Body of pancreas (tissue), 4 donors: ENCODE results near the gene NEURL1. TPM values are rescaled to one million over a fixed set of nuclear protein-coding genes. Genes with fewer than 3 reads are reported as not detected.
"Not testable (repeated sequence)": the region's sequence is repeated elsewhere in the genome, so short reads cannot be mapped to it uniquely, and the experiment has no call there.

ENCODE experiments used
- ATAC-seq: fragments of 150-250 bp; one replicate; pipeline ENCODE4 v1.9.1; 2016
- DNase-seq, 4 donors: peaks; one replicate each; pipeline ENCODE4 v3.0.0-alpha.2; 2019
- H3K27ac ChIP-seq, 4 donors: fragments of 200-600 bp; sonication (generic); 1 replicate in 3 of 4; 2 replicates in 1 of 4; pipeline versions ENCODE4 v1.5.1 to v1.6.1; 2016 to 2019; ENCODE audit warnings: mild to moderate bottlenecking in 1 of 4, mixed read lengths in 1 of 4, moderate library complexity in 1 of 4
- H3K27me3 ChIP-seq, 2 donors: fragments of 200-600 bp; sonication (generic); one replicate each; pipeline ENCODE4 v1.6.0; 2016; ENCODE audit warnings: mild to moderate bottlenecking in 1 of 2
- H3K36me3 ChIP-seq, 2 donors: fragments of 200-600 bp; sonication (generic); replicated peaks in 1 of 2; 2 replicates each; pipeline ENCODE4 v1.5.1; 2016; ENCODE audit warnings: low read depth in 2 of 2; ENCODE audit not compliant: insufficient read depth in 1 of 2
- H3K4me1 ChIP-seq: fragments of 200-600 bp; sonication (generic); one replicate; pipeline ENCODE4 v1.6.0; 2016
- H3K4me3 ChIP-seq, 2 donors: fragments of 200-600 bp; sonication (generic); 1 replicate in 1 of 2; 2 replicates in 1 of 2; pipeline ENCODE4 v1.5.1; 2016 to 2019
- H3K9me3 ChIP-seq, 3 donors: fragments of 200-600 bp; sonication (generic); 1 replicate in 2 of 3; 2 replicates in 1 of 3; pipeline ENCODE4 v1.5.1; 2016
- CTCF ChIP-seq, 7 experiments: fragments of 450-650 bp in 4 of 7; fragments of 200-600 bp in 3 of 7; sonication (generic) in 3 of 7; IDR thresholded peaks; one replicate each; pipeline ENCODE4 v1.5.1; 2016 to 2019; ENCODE audit warnings: antibody characterized with exemption in 7 of 7
- POLR2A ChIP-seq, 3 donors: fragments of 450-650 bp; IDR thresholded peaks; one replicate each; pipeline ENCODE4 v1.6.1; 2016; ENCODE audit warnings: antibody characterized with exemption in 3 of 3, mild to moderate bottlenecking in 2 of 3
- WGBS, 2 donors: methylation state at CpG; one replicate each; pipeline ENCODE4 v1.1.5; 2017; 5-methylcytosine and 5-hydroxymethylcytosine counted together
- intact Hi-C: fragments of 100-400 bp; cut with DNase I; formaldehyde crosslinking; loops from one replicate; pipeline ENCODE4 v1.15.1; 2023
- total RNA-seq, 2 donors: library from RNA; depleted of rRNA; stranded (reverse); fragments of >200 nt; gene quantifications; one replicate each; pipeline ENCODE4 v1.1.0, GENCODE V29; 2016

Gene NEURL1
- total RNA-seq, 2 donors from 2014 or later = 25.1 to 25.7 TPM

- DNase-seq = no peak
- H3K36me3 ChIP-seq = no peaks in the 10 kb centered on the region
- H3K27me3 ChIP-seq = no peaks in the 10 kb centered on the region
- H3K9me3 ChIP-seq = no peaks in the 10 kb centered on the region
- no peak overlapping the region for H3K27ac ChIP-seq
- ATAC-seq = no peak
- H3K4me3 ChIP-seq = no peak overlapping the region
- intact Hi-C loops = no loop called here
- TF ChIP-seq POLR2A (IDR thresholded peaks at IDR 0.05) = no peak
- TF ChIP-seq CTCF (IDR thresholded peaks at IDR 0.05) = no peak
- peaks cover 13% of the 10 kb centered on the region for H3K4me1 ChIP-seq
- WGBS, 2 donors = 84 to 88% methylated on average over 4 of the region's 4 CpGs
These were observed 26.3 kb downstream of the NEURL1 start for GRCh38 chr10:103519798-103520197.

GRCh38 chr10:103522006-103522405, 28.5 kb downstream of the NEURL1 start:
- H3K9me3 ChIP-seq, intact Hi-C loops, H3K4me3 ChIP-seq, H3K36me3 ChIP-seq, H3K4me1 ChIP-seq, H3K27ac ChIP-seq, ATAC-seq, H3K27me3 ChIP-seq, DNase-seq: not testable (repeated sequence)
- WGBS, 2 donors = 87 to 91% methylated on average over 7 of the region's 7 CpGs

- Histone ChIP-seq H3K9me3 (no peaks in the 10 kb centered on the region), H3K36me3 (no peaks in the 10 kb centered on the region), H3K4me1 (peaks cover 9% of the 10 kb centered on the region), H3K4me3 (no peak overlapping the region), H3K27me3 (no peaks in the 10 kb centered on the region), H3K27ac (no peak overlapping the region)
- WGBS, 2 donors = 80 to 81% methylated on average over 4 of the region's 4 CpGs
- intact Hi-C loops = no loop called here
- TF ChIP-seq CTCF (IDR thresholded peaks at IDR 0.05) (no peak), POLR2A (IDR thresholded peaks at IDR 0.05) (no peak)
- no peak for DNase-seq
- ATAC-seq = no peak
These were observed 30.2 kb downstream of the NEURL1 start for GRCh38 chr10:103523683-103524082.

- Histone ChIP-seq H3K27ac (no peak overlapping the region), H3K9me3 (no peaks in the 10 kb centered on the region), H3K27me3 (no peaks in the 10 kb centered on the region), H3K4me1 (peaks cover 12% of the 10 kb centered on the region), H3K36me3 (no peaks in the 10 kb centered on the region), H3K4me3 (no peak overlapping the region)
- ATAC-seq = no peak
- DNase-seq = no peak
- intact Hi-C loops = no loop called here
- TF ChIP-seq POLR2A (IDR thresholded peaks at IDR 0.05) = no peak
- TF ChIP-seq CTCF (IDR thresholded peaks at IDR 0.05) = no peak
These were observed 32.4 kb downstream of the NEURL1 start for GRCh38 chr10:103525901-103526300.

- H3K27ac ChIP-seq = peak overlapping the region in 1 of 4 donors; percentile 1
- DNase-seq, H3K27me3 ChIP-seq, H3K4me3 ChIP-seq, intact Hi-C loops, ATAC-seq, H3K9me3 ChIP-seq, H3K36me3 ChIP-seq: not testable (repeated sequence)
- peaks cover 12% of the 10 kb centered on the region for H3K4me1 ChIP-seq
- 57 to 76% methylated on average over 2 of the region's 2 CpGs for WGBS, 2 donors
These were observed 34.0 kb downstream of the NEURL1 start for GRCh38 chr10:103527476-103527875.

GRCh38 chr10:103528549-103528948, 35.0 kb downstream of the NEURL1 start:
- no peak for DNase-seq
- Histone ChIP-seq H3K9me3 (no peaks in the 10 kb centered on the region), H3K27ac (peak overlapping the region in 3 of 4 donors; percentile 5 to 12 (median 12)), H3K36me3 (no peaks in the 10 kb centered on the region), H3K4me1 (peaks cover 12% of the 10 kb centered on the region), H3K4me3 (no peak overlapping the region), H3K27me3 (no peaks in the 10 kb centered on the region)
- peak; percentile 84 for ATAC-seq
- intact Hi-C loops = no loop called here
- TF ChIP-seq POLR2A (IDR thresholded peaks at IDR 0.05) = no peak
- TF ChIP-seq CTCF (IDR thresholded peaks at IDR 0.05) = no peak
